Glutamatergic neuron (in vitro differentiated cells): Measurements from ENCODE around the gene CCDC85C. TPM values are rescaled to one million over a fixed set of nuclear protein-coding genes. Genes with fewer than 3 reads are reported as not detected.

ENCODE experiments used
- DNase-seq: peaks from one replicate; pipeline ENCODE4 v3.0.0; 2022
- H3K27ac Mint-ChIP-seq: one replicate; pipeline ENCODE4 v1.8.0; 2020; ENCODE audit warnings: mild to moderate bottlenecking, mixed read lengths, inconsistent platforms; ENCODE audit not compliant: unreplicated experiment
- H3K27me3 Mint-ChIP-seq: one replicate; pipeline ENCODE4 v1.8.0; 2020; ENCODE audit warnings: mild to moderate bottlenecking, moderate library complexity, mixed read lengths, inconsistent platforms; ENCODE audit not compliant: unreplicated experiment
- H3K36me3 Mint-ChIP-seq: one replicate; pipeline ENCODE4 v1.8.0; 2020; ENCODE audit warnings: mild to moderate bottlenecking, mixed read lengths, inconsistent platforms; ENCODE audit not compliant: unreplicated experiment
- H3K4me1 Mint-ChIP-seq: one replicate; pipeline ENCODE4 v1.8.0; 2020; ENCODE audit warnings: mild to moderate bottlenecking, low read depth, mixed read lengths, inconsistent platforms; ENCODE audit not compliant: unreplicated experiment
- H3K4me3 Mint-ChIP-seq: one replicate; pipeline ENCODE4 v1.8.0; 2020; ENCODE audit warnings: mild to moderate bottlenecking, mixed read lengths, inconsistent platforms; ENCODE audit not compliant: unreplicated experiment
- H3K9me3 Mint-ChIP-seq: one replicate; pipeline ENCODE4 v1.8.0; 2020; ENCODE audit warnings: mild to moderate bottlenecking, moderate library complexity, mixed read lengths, inconsistent platforms; ENCODE audit not compliant: unreplicated experiment
- CTCF ChIP-seq: fragments of 200-600 bp; sonication (generic); IDR thresholded peaks from one replicate; pipeline ENCODE4 v1.5.0; 2021; ENCODE audit not compliant: partially characterized antibody, unreplicated experiment
- total RNA-seq: library from RNA; stranded (reverse); fragmentation: NEBNext Ultra II Directional; extraction: Animal tissue kit (Norgen Biotek cat#: 25700); gene quantifications from one replicate; pipeline ENCODE4 v1.2.1, GENCODE V29; 2021; ENCODE audit not compliant: unreplicated experiment

Gene CCDC85C
- total RNA-seq, 1 donor from 2014 or later: 32.3 TPM

- Mint-ChIP-seq H3K27ac (no peak overlapping the region), H3K27me3 (peaks cover 10% of the 10 kb centered on the region), H3K4me1 (peaks cover 11% of the 10 kb centered on the region), H3K36me3 (no peaks in the 10 kb centered on the region), H3K9me3 (peaks cover 5% of the 10 kb centered on the region), H3K4me3 (peak overlapping the region; percentile 90)
- no peak for DNase-seq
- no peak for TF ChIP-seq CTCF
Observed at GRCh38 chr14:99479160-99479905, 124.7 kb downstream of the CCDC85C start.

- TF ChIP-seq CTCF: no peak
- no peak for DNase-seq
- Mint-ChIP-seq H3K4me3 (no peak overlapping the region), H3K27me3 (peaks cover 10% of the 10 kb centered on the region), H3K4me1 (peaks cover 11% of the 10 kb centered on the region), H3K27ac (no peak overlapping the region), H3K36me3 (no peaks in the 10 kb centered on the region), H3K9me3 (peaks cover 5% of the 10 kb centered on the region)
Observed at GRCh38 chr14:99478128-99478527, 125.9 kb downstream of the CCDC85C start.

GRCh38 chr14:99476864-99477263 is 127.1 kb downstream of the CCDC85C start:
- no peak overlapping the region for H3K4me3 Mint-ChIP-seq
- peaks cover 5% of the 10 kb centered on the region for H3K4me1 Mint-ChIP-seq
- no peaks in the 10 kb centered on the region for H3K36me3 Mint-ChIP-seq
- no peak for DNase-seq
- peaks cover 9% of the 10 kb centered on the region for H3K27me3 Mint-ChIP-seq
- TF ChIP-seq CTCF: no peak
- H3K9me3 Mint-ChIP-seq: peaks cover 5% of the 10 kb centered on the region
- no peak overlapping the region for H3K27ac Mint-ChIP-seq

GRCh38 chr14:99475660-99476059 is 128.3 kb downstream of the CCDC85C start:
- H3K4me1 Mint-ChIP-seq: peaks cover 5% of the 10 kb centered on the region
- DNase-seq: no peak
- no peaks in the 10 kb centered on the region for H3K9me3 Mint-ChIP-seq
- H3K27ac Mint-ChIP-seq: no peak overlapping the region
- no peaks in the 10 kb centered on the region for H3K36me3 Mint-ChIP-seq
- H3K4me3 Mint-ChIP-seq: no peak overlapping the region
- H3K27me3 Mint-ChIP-seq: peaks cover 5% of the 10 kb centered on the region
- TF ChIP-seq CTCF: no peak

- no peaks in the 10 kb centered on the region for H3K36me3 Mint-ChIP-seq
Observed at GRCh38 chr14:99475179-99475578, 128.8 kb downstream of the CCDC85C start.

More at GRCh38 chr14:99475179-99475578, 128.8 kb downstream of the CCDC85C start:
- no peak for DNase-seq
- Mint-ChIP-seq H3K4me3 (no peak overlapping the region), H3K4me1 (peaks cover 5% of the 10 kb centered on the region), H3K27ac (no peak overlapping the region), H3K9me3 (peaks cover 2% of the 10 kb centered on the region), H3K27me3 (peaks cover 5% of the 10 kb centered on the region)
- TF ChIP-seq CTCF: no peak
